GM15510 (cell line): ENCODE measurements around the gene OR2G2.

Experiments used
- POLR2A ChIP-seq: IDR thresholded peaks from 3 replicates; pipeline ENCODE4 v1.6.1; 2011; ENCODE audit warnings: borderline replicate concordance; ENCODE audit not compliant: insufficient read length; ENCODE audit errors: extremely low read depth

The OR2G2 gene

GRCh38 chr1:247588060-247588459 lies at the start of gene OR2G2:
OR2G2 (plus strand) TSS chr1:247588360; CDS start chr1:247588360, 0 bp downstream.
- no peak for TF ChIP-seq POLR2A

GRCh38 chr1:247538561-247538960 lies 49.6 kb upstream of the OR2G2 start:
- no peak for TF ChIP-seq POLR2A

- no peak for TF ChIP-seq POLR2A
Measured at GRCh38 chr1:247539215-247539614, 48.9 kb upstream of the OR2G2 start.

GRCh38 chr1:247540581-247540980 lies 47.6 kb upstream of the OR2G2 start:
- TF ChIP-seq POLR2A: no peak

GRCh38 chr1:247542811-247543210 lies 45.3 kb upstream of the OR2G2 start:
- no peak for TF ChIP-seq POLR2A

- no peak for TF ChIP-seq POLR2A
Measured at GRCh38 chr1:247548092-247548491, 40.1 kb upstream of the OR2G2 start.

GRCh38 chr1:247548769-247549182 lies 39.4 kb upstream of the OR2G2 start, which contains the start of gene GCSAML:
GCSAML (plus strand) TSS chr1:247549134; CDS start chr1:247549192, 58 bp downstream.
- TF ChIP-seq POLR2A: no peak

GRCh38 chr1:247551721-247552120 lies 36.4 kb upstream of the OR2G2 start:
- TF ChIP-seq POLR2A: no peak

GRCh38 chr1:247552231-247552630 lies 35.9 kb upstream of the OR2G2 start:
- no peak for TF ChIP-seq POLR2A

- no peak for TF ChIP-seq POLR2A
Measured at GRCh38 chr1:247557926-247558674, 30.1 kb upstream of the OR2G2 start.

- TF ChIP-seq POLR2A: no peak
Measured at GRCh38 chr1:247561711-247562110, 26.4 kb upstream of the OR2G2 start.

- no peak for TF ChIP-seq POLR2A
Measured at GRCh38 chr1:247562198-247562597, 26.0 kb upstream of the OR2G2 start.

GRCh38 chr1:247574236-247574635 lies 13.9 kb upstream of the OR2G2 start:
- TF ChIP-seq POLR2A: no peak

GRCh38 chr1:247574664-247575063 lies 13.5 kb upstream of the OR2G2 start:
- TF ChIP-seq POLR2A: no peak

- TF ChIP-seq POLR2A: no peak
Measured at GRCh38 chr1:247576514-247576913, 11.6 kb upstream of the OR2G2 start.

- TF ChIP-seq POLR2A: no peak
Measured at GRCh38 chr1:247578946-247579460, 9.2 kb upstream of the OR2G2 start.
